Neuron (in vitro differentiated cells): ENCODE measurements around the gene APAF1.
A peak's percentile ranks its signal among the peaks of the same experiment; 100 is the strongest.
"Not testable (repeated sequence)": the region's sequence is repeated elsewhere in the genome, so short reads cannot be mapped to it uniquely, and the experiment has no call there.

Experiments
- H2AFZ ChIP-seq: one replicate; pipeline ENCODE4 v1.6.1; 2013; ENCODE audit warnings: low read depth, mild to moderate bottlenecking, inconsistent platforms, low read length, moderate library complexity
- H3K27me3 ChIP-seq: one replicate; pipeline ENCODE4 v1.6.1; 2013; ENCODE audit warnings: low read length; ENCODE audit not compliant: insufficient read depth
- H3K36me3 ChIP-seq: one replicate; pipeline ENCODE4 v1.6.1; 2013; ENCODE audit warnings: low read length; ENCODE audit not compliant: insufficient read depth
- H3K4me1 ChIP-seq: one replicate; pipeline ENCODE4 v1.6.1; 2013; ENCODE audit warnings: low read length; ENCODE audit not compliant: insufficient read depth
- H3K4me3 ChIP-seq: 2 replicates; pipeline ENCODE4 v1.5.1; 2013; ENCODE audit warnings: mild to moderate bottlenecking, low read length, moderate library complexity
- H3K9me3 ChIP-seq: one replicate; pipeline ENCODE4 v1.6.1; 2013; ENCODE audit warnings: low read length

Gene APAF1

GRCh38 chr12:98642801-98643200, 2.3 kb upstream of the APAF1 start:
- H2AFZ ChIP-seq, H3K27me3 ChIP-seq, H3K36me3 ChIP-seq, H3K9me3 ChIP-seq: not testable (repeated sequence)
- Histone ChIP-seq H3K4me3 (peak overlapping the region; percentile 66), H3K4me1 (peaks cover 16% of the 10 kb centered on the region)

GRCh38 chr12:98644433-98644711, 718 bp upstream of the APAF1 start:
- Histone ChIP-seq H3K36me3 (peaks cover 19% of the 10 kb centered on the region), H3K4me3 (peak overlapping the region; percentile 66), H3K9me3 (peaks cover 2% of the 10 kb centered on the region), H3K27me3 (no peaks in the 10 kb centered on the region), H3K4me1 (peaks cover 16% of the 10 kb centered on the region), H2AFZ (peak overlapping the region; percentile 64)

GRCh38 chr12:98645572-98646067, 530 bp downstream of the APAF1 start:
- Histone ChIP-seq H3K4me1 (peaks cover 16% of the 10 kb centered on the region), H2AFZ (peak overlapping the region; percentile 87), H3K36me3 (peaks cover 28% of the 10 kb centered on the region)

GRCh38 chr12:98646294-98647090, 1.4 kb downstream of the APAF1 start:
- no peaks in the 10 kb centered on the region for H3K9me3 ChIP-seq
- no peak overlapping the region for H2AFZ ChIP-seq
- peaks cover 16% of the 10 kb centered on the region for H3K4me1 ChIP-seq
- H3K36me3 ChIP-seq, result peaks cover 32% of the 10 kb centered on the region
- H3K27me3 ChIP-seq, result no peaks in the 10 kb centered on the region
- peak overlapping the region; percentile 66 for H3K4me3 ChIP-seq

More at GRCh38 chr12:98645572-98646067, 530 bp downstream of the APAF1 start:
- peaks cover 2% of the 10 kb centered on the region for H3K9me3 ChIP-seq
- peak overlapping the region; percentile 66 for H3K4me3 ChIP-seq
- H3K27me3 ChIP-seq, result no peaks in the 10 kb centered on the region

DNA sequence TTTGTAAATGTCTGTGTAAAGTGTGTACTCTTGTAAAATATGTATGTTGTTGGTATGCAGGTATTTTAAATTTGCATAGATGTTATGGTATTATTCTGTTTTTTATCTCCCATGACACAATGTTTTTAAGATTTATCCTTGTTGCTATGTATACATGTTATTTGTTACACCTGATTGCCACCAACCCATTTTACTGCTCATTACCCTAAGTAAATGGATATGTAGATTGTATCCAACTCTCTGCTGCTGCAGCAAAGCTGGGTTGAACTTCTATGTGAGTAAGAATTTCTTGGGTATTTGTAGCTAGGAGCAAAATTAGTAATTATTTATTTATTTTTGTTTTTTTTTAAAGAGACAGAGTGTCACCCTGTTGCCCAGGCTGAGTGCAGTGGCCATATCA, 6.2 kb downstream of the APAF1 start:
- H3K27me3 ChIP-seq, result no peaks in the 10 kb centered on the region
- H3K4me3 ChIP-seq, result no peak overlapping the region
- no peak overlapping the region for H2AFZ ChIP-seq
- peaks cover 49% of the 10 kb centered on the region for H3K36me3 ChIP-seq
- H3K9me3 ChIP-seq, result no peaks in the 10 kb centered on the region
- peaks cover 10% of the 10 kb centered on the region for H3K4me1 ChIP-seq

- no peaks in the 10 kb centered on the region for H3K27me3 ChIP-seq
- no peaks in the 10 kb centered on the region for H3K4me1 ChIP-seq
- no peaks in the 10 kb centered on the region for H3K9me3 ChIP-seq
- no peak overlapping the region for H2AFZ ChIP-seq
- H3K36me3 ChIP-seq, result peaks cover 64% of the 10 kb centered on the region
- no peak overlapping the region for H3K4me3 ChIP-seq
Observed at GRCh38 chr12:98653866-98654493, 8.9 kb downstream of the APAF1 start.

DNA sequence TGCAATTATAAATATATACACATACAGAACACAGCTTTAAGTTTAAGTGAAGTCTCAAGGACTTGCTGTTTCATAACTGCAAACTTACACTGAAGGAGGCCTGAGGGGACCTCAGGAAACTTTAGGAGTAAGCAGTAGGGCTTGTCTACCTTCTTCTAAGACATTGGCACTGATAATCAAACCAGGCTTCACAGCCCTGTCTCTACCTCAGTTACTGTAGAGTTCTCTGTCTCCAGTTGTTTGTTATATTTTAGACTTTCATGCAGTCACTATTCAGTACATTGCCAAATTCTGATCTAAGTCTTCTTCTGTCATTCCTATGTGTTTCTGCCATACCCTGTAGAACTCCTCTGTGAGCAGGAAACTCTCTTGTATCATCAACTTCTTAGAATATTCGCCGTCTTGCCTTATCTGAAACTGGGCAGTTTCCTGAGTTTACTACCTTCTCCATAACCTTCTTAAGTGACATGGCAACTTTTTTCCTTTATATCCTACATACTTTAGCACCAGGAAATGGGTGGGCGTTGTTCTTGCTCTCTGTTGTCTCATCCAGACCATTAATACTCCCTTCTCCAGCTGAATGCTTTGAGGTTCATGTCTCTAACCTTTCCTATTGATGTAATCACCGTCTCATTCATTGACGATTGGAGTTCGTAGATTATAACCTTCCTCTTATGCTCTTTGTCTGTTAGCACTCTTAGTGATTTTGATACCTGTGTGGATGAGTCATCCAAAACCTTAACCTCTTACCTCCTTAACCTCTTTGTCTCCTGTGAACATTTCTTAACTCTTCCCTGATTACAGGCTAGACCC, 11.4 kb downstream of the APAF1 start:
- H3K4me3 ChIP-seq, result no peak overlapping the region
- no peaks in the 10 kb centered on the region for H3K4me1 ChIP-seq
- no peaks in the 10 kb centered on the region for H3K9me3 ChIP-seq
- H3K27me3 ChIP-seq, result no peaks in the 10 kb centered on the region
- no peak overlapping the region for H2AFZ ChIP-seq
- H3K36me3 ChIP-seq, result peaks cover 54% of the 10 kb centered on the region

- no peaks in the 10 kb centered on the region for H3K4me1 ChIP-seq
- H3K27me3 ChIP-seq, result no peaks in the 10 kb centered on the region
- peaks cover 74% of the 10 kb centered on the region for H3K36me3 ChIP-seq
- no peaks in the 10 kb centered on the region for H3K9me3 ChIP-seq
- no peak overlapping the region for H3K4me3 ChIP-seq
- H2AFZ ChIP-seq, result no peak overlapping the region
Observed at GRCh38 chr12:98660521-98660920, 15.4 kb downstream of the APAF1 start.

DNA sequence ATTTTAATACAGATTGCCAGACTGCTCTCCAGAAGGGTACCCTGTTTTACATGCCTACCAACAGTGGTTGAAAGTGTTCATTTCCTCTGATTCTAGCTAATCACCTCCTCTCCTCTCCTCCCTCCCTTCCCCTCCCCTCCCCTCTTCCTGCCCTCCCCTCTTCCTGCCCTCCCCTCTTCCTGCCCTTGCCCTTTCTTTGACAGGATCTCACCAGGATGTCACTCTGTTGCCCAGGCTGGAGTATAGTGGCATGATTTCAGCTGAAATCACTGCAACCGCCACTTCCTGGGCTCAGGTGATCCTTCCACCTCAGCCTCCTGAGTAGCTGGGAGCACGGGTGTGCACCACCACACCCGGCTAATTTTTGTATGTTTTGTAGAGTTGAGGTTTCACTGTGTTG, 24.7 kb downstream of the APAF1 start:
- Histone ChIP-seq H2AFZ (no peak overlapping the region), H3K36me3 (peaks cover 75% of the 10 kb centered on the region), H3K4me3 (no peak overlapping the region), H3K4me1 (no peaks in the 10 kb centered on the region), H3K9me3 (no peaks in the 10 kb centered on the region), H3K27me3 (no peaks in the 10 kb centered on the region)

GRCh38 chr12:98671459-98671858, 26.4 kb downstream of the APAF1 start:
- Histone ChIP-seq H3K27me3 (no peaks in the 10 kb centered on the region), H3K4me1 (no peaks in the 10 kb centered on the region), H2AFZ (no peak overlapping the region), H3K36me3 (peaks cover 71% of the 10 kb centered on the region), H3K4me3 (no peak overlapping the region), H3K9me3 (no peaks in the 10 kb centered on the region)

- Histone ChIP-seq H3K4me1 (no peaks in the 10 kb centered on the region), H3K9me3 (no peaks in the 10 kb centered on the region), H2AFZ (no peak overlapping the region), H3K36me3 (peaks cover 75% of the 10 kb centered on the region), H3K4me3 (no peak overlapping the region), H3K27me3 (no peaks in the 10 kb centered on the region)
Observed at GRCh38 chr12:98674841-98675240, 29.8 kb downstream of the APAF1 start.

DNA sequence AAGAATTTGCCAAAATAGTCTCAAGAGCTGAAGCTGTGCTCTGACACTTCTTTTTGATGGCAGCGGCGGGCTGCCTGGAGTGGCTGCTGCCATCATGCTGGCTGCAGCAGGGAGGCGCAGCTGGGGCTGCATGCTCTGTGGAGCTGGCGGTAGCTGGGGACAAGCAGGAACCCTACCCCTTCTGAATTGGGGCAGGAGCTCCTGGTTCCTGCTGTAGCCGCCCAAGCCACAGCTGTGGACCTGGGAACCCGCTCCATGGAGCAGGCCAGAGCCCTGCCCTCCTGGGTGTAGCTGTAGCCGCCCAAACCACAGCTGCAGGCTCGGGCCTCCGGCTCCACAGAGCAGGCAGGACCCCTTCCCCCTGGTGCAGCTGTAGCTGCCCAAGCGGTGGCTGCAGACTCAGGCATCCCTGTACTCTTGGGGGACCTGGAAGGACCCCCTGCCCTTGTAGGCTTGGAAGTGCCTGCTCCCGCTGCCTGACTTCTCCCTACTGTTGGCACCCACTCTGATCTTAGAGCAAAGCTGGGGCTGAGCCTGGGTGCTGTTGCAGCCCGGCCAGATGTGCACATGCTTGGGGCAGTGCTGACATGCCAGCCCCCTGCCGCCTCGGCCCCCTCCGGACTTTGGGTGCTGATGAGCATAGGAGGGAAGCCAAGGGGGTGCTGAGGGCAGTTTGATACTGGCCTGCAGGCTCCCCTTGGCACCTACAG, 33.3 kb downstream of the APAF1 start:
- Histone ChIP-seq H3K27me3 (no peaks in the 10 kb centered on the region), H3K4me3 (no peak overlapping the region), H3K4me1 (no peaks in the 10 kb centered on the region), H2AFZ (no peak overlapping the region), H3K9me3 (no peaks in the 10 kb centered on the region), H3K36me3 (peaks cover 85% of the 10 kb centered on the region)
